K562 (cell line): ENCODE results near the gene SH3TC2. TPM values are rescaled to one million over a fixed set of nuclear protein-coding genes. Genes with fewer than 3 reads are reported as not detected.

ENCODE experiments used
- ATAC-seq: fragments of 200-7000 bp; cut with Tn5 transposase; 3 replicates; pipeline ENCODE4 v1.9.1; 2020; ENCODE audit warnings: moderate library complexity
- BruUV-seq: library from RNA; stranded (reverse); fragments of 400-500 nt; replicated peaks from 2 replicates; lab custom pipeline; 2021; lab: Mats Ljungman, UMichigan
- CTCF ChIA-PET: fragments of 300-600 bp; formaldehyde crosslinking; extraction: SDS; loops from one replicate; lab custom pipeline; 2021; ENCODE audit warnings: low intra/inter-chr PET ratio; lab: Yijun Ruan, JAX
- POLR2A ChIA-PET: fragments of 300-600, 350-650 bp; sonication (Branson Sonifier 250); formaldehyde crosslinking; extraction: SDS; loops from one replicate; lab custom pipeline; 2021; ENCODE audit warnings: antibody characterized with exemption, inconsistent platforms; lab: Yijun Ruan, JAX
- DNase-seq, 4 experiments: peaks; one replicate each; pipeline versions ENCODE4 v3.0.0 to v3.0.0-alpha.2; 2011 to 2018; ENCODE audit warnings: low spot score in 3 of 4, mixed read lengths in 3 of 4; ENCODE audit errors: extremely low read depth in 1 of 4
- FAIRE-seq: peaks from 2 replicates; lab custom pipeline; 2011; peaks lifted over from hg19 to GRCh38; lab: Jason Lieb, UNC
- H2AFZ ChIP-seq: 2 replicates; pipeline ENCODE4 v1.6.0; 2011; ENCODE audit warnings: low read depth, low read length, control low read depth, inconsistent platforms
- H3K27ac ChIP-seq: fragments of 200-600 bp; 3 replicates; pipeline ENCODE4 v1.8.0; 2011; ENCODE audit warnings: low read depth, mild to moderate bottlenecking, control low read depth, inconsistent platforms, low read length, moderate library complexity, mixed read lengths; ENCODE audit errors: extremely low read depth
- H3K27me3 ChIP-seq, 2 experiments: fragments of 300-600 bp in 1 of 2; 2 replicates in 1 of 2; 3 replicates in 1 of 2; pipeline versions ENCODE4 v1.6.0 to v1.8.0; 2011; ENCODE audit warnings: inconsistent platforms in 2 of 2, low read length in 2 of 2, mild to moderate bottlenecking in 1 of 2, mixed read lengths in 1 of 2, moderate library complexity in 1 of 2; ENCODE audit not compliant: control insufficient read depth in 2 of 2, insufficient read depth in 2 of 2
- H3K36me3 ChIP-seq: fragments of 300-600 bp; 3 replicates; pipeline ENCODE4 v1.8.0; 2011; ENCODE audit warnings: mild to moderate bottlenecking, low read length, inconsistent platforms; ENCODE audit not compliant: control insufficient read depth, insufficient read depth
- H3K4me1 ChIP-seq, 2 experiments: fragments of 200-600 bp in 1 of 2; replicated peaks in 1 of 2; 2 replicates in 1 of 2; 3 replicates in 1 of 2; pipeline versions ENCODE4 v1.5.1 to v1.8.0; 2011; ENCODE audit warnings: inconsistent platforms in 2 of 2, low read length in 2 of 2, mild to moderate bottlenecking in 1 of 2, mixed read lengths in 1 of 2, moderate library complexity in 1 of 2; ENCODE audit not compliant: control insufficient read depth in 2 of 2, insufficient read depth in 2 of 2
- H3K4me2 ChIP-seq: 2 replicates; pipeline ENCODE4 v1.6.1; 2011; ENCODE audit warnings: low read length, control low read depth, inconsistent platforms, mixed read lengths; ENCODE audit not compliant: insufficient read depth
- H3K4me3 ChIP-seq: fragments of 200-600 bp; sonication (generic), shearing (Covaris generic); 2 replicates; pipeline ENCODE4 v1.5.1; 2016; ENCODE audit warnings: control low read depth, inconsistent platforms
- H3K79me2 ChIP-seq: fragments of 200-600 bp; 3 replicates; pipeline ENCODE4 v1.8.0; 2011; ENCODE audit warnings: low read length, inconsistent platforms; ENCODE audit not compliant: control insufficient read depth, insufficient read depth
- H3K9ac ChIP-seq, 2 experiments: 2 replicates each; pipeline versions ENCODE4 v1.6.0 to v1.6.1; 2011; ENCODE audit warnings: low read depth in 2 of 2, low read length in 2 of 2, control low read depth in 1 of 2, inconsistent platforms in 1 of 2, mild to moderate bottlenecking in 1 of 2, mixed read lengths in 1 of 2; ENCODE audit not compliant: insufficient read depth in 1 of 2
- H3K9me1 ChIP-seq: one replicate; pipeline ENCODE4 v1.6.0; 2011; ENCODE audit warnings: inconsistent platforms, mild to moderate bottlenecking, low read length, moderate library complexity; ENCODE audit not compliant: control insufficient read depth, insufficient read depth
- H3K9me3 ChIP-seq: replicated peaks from 2 replicates; pipeline ENCODE4 v1.5.1; 2011; ENCODE audit warnings: low read depth, low read length, inconsistent platforms; ENCODE audit not compliant: control insufficient read depth, insufficient read depth
- H4K20me1 ChIP-seq: replicated peaks from 2 replicates; pipeline ENCODE4 v1.6.1; 2011; ENCODE audit warnings: low read length, inconsistent platforms, mixed read lengths; ENCODE audit not compliant: control insufficient read depth, insufficient read depth
- HDAC6 ChIP-seq: IDR thresholded peaks from 2 replicates; pipeline ENCODE4 v1.6.1; 2012; ENCODE audit warnings: low read depth, mild to moderate bottlenecking, control low read depth, inconsistent platforms, low read length, moderate library complexity
- HOMEZ ChIP-seq: fragments of 250-450 bp; sonication (Bioruptor Pico); IDR thresholded peaks from 2 replicates; pipeline ENCODE4 v1.4.0; 2020; ENCODE audit warnings: mild to moderate bottlenecking, moderate library complexity
- MEIS2 ChIP-seq: fragments of 450-650 bp; IDR thresholded peaks from 2 replicates; pipeline ENCODE4 v1.6.1; 2014; ENCODE audit warnings: mild to moderate bottlenecking; ENCODE audit not compliant: partially characterized antibody
- NRF1 ChIP-seq, 2 experiments: fragments of 450-650 bp; IDR thresholded peaks in 1 of 2; conservative IDR thresholded peaks in 1 of 2; 2 replicates each; pipeline ENCODE4 v1.6.1; 2014; ENCODE audit warnings: mild to moderate bottlenecking in 2 of 2
- RBM22 ChIP-seq: fragments of 200-400 bp; formaldehyde crosslinking; IDR thresholded peaks from 2 replicates; pipeline ENCODE4 v1.6.1; 2018; ENCODE audit warnings: low read length, low read depth; ENCODE audit not compliant: poor library complexity, severe bottlenecking
- ZBED1 ChIP-seq: IDR thresholded peaks from 2 replicates; pipeline ENCODE4 v1.6.1; 2014
- in situ Hi-C: fragments of 300-500 bp; cut with MboI; formaldehyde crosslinking; loops from 4 replicates; pipeline ENCODE4 v1.15.0; 2018; ENCODE audit warnings: inconsistent platforms, mixed read lengths
- intact Hi-C: fragments of 100-400 bp; cut with micrococcal nuclease; formaldehyde crosslinking; loops from 2 replicates; pipeline ENCODE4 v1.14.2; 2022
- polyA plus RNA-seq, 8 experiments: library from polyadenylated mRNA; depleted of rRNA in 4 of 8; stranded (reverse) in 5 of 8; unstranded in 3 of 8; fragments of >200 nt; fragmentation: Nextera tagmentation in 2 of 8; fragmentation: Illumina TruSeq in 1 of 8; extraction: Ambion mirVana in 2 of 8; extraction: Trizol in 1 of 8; gene quantifications; 2 replicates each; pipeline versions ENCODE4 v1.2.1 to v1.2.3, GENCODE V29; 2011 to 2014; ENCODE audit warnings: inconsistent platforms in 1 of 8, missing spikeins in 1 of 8
- total RNA-seq, 7 experiments: library from RNA; depleted of rRNA in 6 of 7; stranded (reverse); fragments of >200 nt in 6 of 7; fragmentation: Illumina TruSeq in 2 of 7; extraction: Trizol in 2 of 7; gene quantifications; 2 replicates each; pipeline versions ENCODE4 v1.2.1 to v1.2.3, GENCODE V29; 2011 to 2021; ENCODE audit warnings: low replicate concordance in 1 of 7
- TF ChIP-seq, protein P1 (sequence below), 2 experiments: IDR thresholded peaks in 1 of 2; conservative IDR thresholded peaks in 1 of 2; 2 replicates each; pipeline ENCODE4 v1.6.1; 2016; ENCODE audit warnings: low read depth in 2 of 2, mild to moderate bottlenecking in 1 of 2, missing compliant biosample characterization in 1 of 2, missing genetic modification characterization in 1 of 2, moderate library complexity in 1 of 2

The SH3TC2 gene
- total and polyA plus RNA-seq, 9 of the 15 experiments (the other 6 are each of a cell fraction or from before 2014, with no cell fraction given) = 0.03 to 0.80 (median 0.55) TPM; not detected in 1

- TF ChIP-seq NRF1 (conservative IDR thresholded peaks at IDR 0.05 in 1 of 2, IDR thresholded peaks at IDR 0.05 in 1 of 2) = no peak
- no peak for TF ChIP-seq HOMEZ (CRISPR knock-in tag)
- TF ChIP-seq RBM22 = no peak
- TF ChIP-seq ZBED1 = no peak
Observed at GRCh38 chr5:149011084-149011483, 51.8 kb downstream of the SH3TC2 start (continued).

DNA sequence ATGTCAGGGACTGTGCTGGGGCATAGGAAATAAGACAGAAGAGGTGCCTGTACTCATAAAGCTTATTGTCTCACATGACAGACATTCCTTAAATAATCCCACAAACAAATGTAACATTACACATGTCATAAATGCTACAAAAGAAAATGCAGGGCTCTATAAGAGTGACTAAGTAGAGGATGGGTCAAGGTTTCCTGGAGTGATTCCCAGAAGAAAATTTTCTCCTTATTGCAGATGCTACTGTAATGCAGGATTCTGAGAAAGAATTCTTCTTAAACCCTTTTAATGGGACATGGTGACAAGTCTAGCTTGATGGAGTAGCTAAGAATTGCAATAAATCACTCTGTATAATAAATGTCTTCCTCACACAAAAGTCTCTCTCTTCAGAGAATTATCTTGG is 55.7 kb downstream of the SH3TC2 start:
- H3K9me3 ChIP-seq = no peaks in the 10 kb centered on the region
- CTCF ChIA-PET = no interaction called here
- no peak for FAIRE-seq
- TF ChIP-seq MEIS2 (peak; percentile 21), HDAC6 (no peak)
- TF ChIP-seq, protein P1, sequence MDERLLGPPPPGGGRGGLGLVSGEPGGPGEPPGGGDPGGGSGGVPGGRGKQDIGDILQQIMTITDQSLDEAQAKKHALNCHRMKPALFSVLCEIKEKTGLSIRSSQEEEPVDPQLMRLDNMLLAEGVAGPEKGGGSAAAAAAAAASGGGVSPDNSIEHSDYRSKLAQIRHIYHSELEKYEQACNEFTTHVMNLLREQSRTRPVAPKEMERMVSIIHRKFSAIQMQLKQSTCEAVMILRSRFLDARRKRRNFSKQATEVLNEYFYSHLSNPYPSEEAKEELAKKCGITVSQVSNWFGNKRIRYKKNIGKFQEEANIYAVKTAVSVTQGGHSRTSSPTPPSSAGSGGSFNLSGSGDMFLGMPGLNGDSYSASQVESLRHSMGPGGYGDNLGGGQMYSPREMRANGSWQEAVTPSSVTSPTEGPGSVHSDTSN (CRISPR knock-in tag; IDR thresholded peaks at IDR 0.05; ENCODE audit: low read depth) = no peak
- TF ChIP-seq, protein P1 (tag; conservative IDR thresholded peaks at IDR 0.05; ENCODE audit: low read depth) = 0 out of 2 replicates have a peak, but pooled peaks have one; percentile 26
- TF ChIP-seq, all 486 proteins: peak for 2
- H3K36me3 ChIP-seq = no peaks in the 10 kb centered on the region
- no TSS peak for BruUV-seq
- peaks cover 2 to 15% of the 10 kb centered on the region in 2 experiments; a peak in 3 of 5 replicates for H3K27me3 ChIP-seq
- no peak overlapping the region for H3K27ac ChIP-seq
- no peak for ATAC-seq
- no peak for DNase-seq
- no peaks in the 10 kb centered on the region for H3K79me2 ChIP-seq
- POLR2A ChIA-PET = interaction anchor here (0.6 to 1.0 kb wide), 2 partner anchors 11 to 135 kb away, joined by 4 read pairs; no protein-coding TSS in a partner anchor
- intact Hi-C loops (no loop called here), in situ Hi-C loops (no loop called here)
- H3K9me1 ChIP-seq = no peaks in the 10 kb centered on the region
- no peak overlapping the region for H3K9ac ChIP-seq
- no peak overlapping the region for H3K4me3 ChIP-seq
- no peak overlapping the region for H2AFZ ChIP-seq
- no peaks in the 10 kb centered on the region; the same call in 1 of the 2 replicates for H4K20me1 ChIP-seq
- H3K4me1 ChIP-seq = no peaks in the 10 kb centered on the region
- H3K4me2 ChIP-seq = no peak overlapping the region
